HG03575 (cell line): Measurements from ENCODE around the gene PDE8A.
"Not testable (repeated sequence)": the region's sequence is repeated elsewhere in the genome, so short reads cannot be mapped to it uniquely, and the experiment has no call there.

Experiments used
- ATAC-seq: cut with Tn5 transposase; IDR thresholded peaks from one replicate; pipeline ENCODE4 v1.9.1; 2021; ENCODE audit not compliant: unreplicated experiment, insufficient number of reproducible peaks, low FRiP score; ENCODE audit errors: extremely low read depth

Gene PDE8A

DNA sequence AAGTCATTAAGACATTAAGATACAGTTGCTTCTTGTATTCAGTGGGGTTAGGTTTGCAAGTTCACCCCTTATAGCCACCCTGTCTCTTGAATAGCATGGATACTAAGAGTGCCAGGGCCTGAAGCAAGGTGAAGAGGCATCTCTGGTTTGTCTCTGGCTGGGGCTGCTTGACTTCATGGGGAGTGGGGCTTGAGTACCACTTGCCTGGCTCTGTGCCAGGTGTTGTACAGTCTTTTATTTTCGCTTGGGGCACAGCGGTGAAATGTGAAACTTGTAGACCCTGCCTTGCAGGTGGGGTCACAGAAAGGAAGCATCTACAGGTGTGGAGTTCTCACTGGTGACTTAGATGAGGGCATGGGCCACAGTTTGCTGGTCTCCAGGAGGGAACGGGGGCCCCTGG is 152.1 kb downstream of the PDE8A start:
- no peak for ATAC-seq

DNA sequence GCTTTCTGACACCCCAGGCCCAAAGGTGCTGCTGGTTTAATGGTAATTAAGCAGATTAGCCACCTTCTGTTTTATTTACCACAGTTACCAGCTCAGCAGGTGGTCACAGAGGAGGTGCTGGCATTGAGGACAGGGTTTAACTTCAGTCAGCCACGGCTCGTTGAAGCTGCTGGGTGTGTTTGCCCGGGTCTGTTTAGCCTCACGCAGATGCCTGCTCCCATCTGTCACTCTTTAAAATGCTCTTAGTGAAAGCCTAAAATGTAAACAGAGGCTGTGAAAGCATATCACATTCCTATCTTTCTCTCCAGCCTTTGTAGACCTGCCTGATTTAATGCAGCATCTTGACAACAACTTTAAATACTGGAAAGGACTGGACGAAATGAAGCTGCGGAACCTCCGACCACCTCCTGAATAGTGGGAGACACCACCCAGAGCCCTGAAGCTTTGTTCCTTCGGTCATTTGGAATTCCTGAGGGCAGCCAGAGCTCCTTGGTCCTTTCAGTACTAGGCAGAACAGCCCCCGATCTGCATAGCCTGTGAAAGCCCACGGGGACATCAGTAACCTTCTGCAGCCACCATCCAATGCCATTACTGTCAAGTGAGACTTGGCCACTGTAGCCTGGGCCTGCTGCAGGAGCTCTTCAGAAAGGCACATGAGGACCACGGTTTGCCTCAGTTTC is 156.0 kb downstream of the PDE8A start:
- no peak for ATAC-seq

DNA sequence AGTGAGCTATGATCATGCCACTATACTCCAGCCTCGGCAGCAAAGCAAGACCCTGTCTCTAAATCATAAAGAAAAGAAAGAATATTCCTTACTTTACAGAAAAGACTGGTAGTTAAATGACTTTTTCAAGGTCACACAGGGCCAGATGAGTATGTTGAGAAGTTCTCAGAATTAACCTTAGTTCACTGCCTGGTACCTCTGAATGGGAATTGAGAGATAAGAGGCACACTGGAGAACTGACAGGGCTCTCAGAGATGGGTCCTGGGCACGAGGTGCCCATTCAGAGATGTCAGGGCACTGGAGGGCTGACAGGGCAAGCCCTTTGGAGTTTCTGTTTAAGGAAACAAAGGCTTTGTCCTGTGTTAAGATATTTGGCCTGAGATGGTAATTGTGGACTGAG is 157.7 kb downstream of the PDE8A start:
- ATAC-seq: no peak

DNA sequence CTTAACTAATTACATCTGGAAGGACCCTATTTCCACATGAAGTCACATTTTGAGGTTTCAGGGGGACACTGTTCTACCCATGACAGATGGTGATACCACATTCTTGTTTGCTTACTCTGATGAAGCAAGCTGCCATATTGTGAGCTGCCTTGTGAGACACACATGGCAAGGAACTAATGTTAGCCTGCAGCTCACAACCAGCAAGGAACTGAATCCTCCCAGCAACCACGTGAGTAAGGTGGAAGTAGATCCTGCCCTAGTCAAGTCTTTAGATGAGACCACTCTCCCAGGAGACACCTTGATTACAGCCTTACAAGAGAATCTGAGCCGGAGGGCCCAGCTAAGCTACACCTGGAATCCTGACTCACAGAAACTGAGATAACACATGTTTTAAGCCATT is 160.1 kb downstream of the PDE8A start:
- no peak for ATAC-seq

DNA sequence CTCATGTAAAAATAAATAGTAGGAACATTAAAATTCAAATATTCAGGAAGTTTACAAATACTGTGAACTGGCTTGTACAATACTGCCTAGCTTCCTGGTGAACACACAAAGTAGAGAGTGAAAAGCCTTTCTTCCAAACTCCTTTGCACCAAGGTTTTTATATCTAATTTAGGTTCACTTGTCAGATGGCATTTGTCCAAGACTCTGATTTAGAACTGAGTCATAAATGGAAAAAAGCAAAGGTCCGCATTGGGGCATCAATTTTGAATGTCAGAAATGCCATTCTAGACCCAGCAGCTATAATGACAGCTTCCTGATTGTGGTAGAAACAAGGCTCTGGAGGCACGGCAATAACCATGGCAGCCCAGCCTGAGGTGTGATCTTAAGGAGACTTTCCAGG is 160.7 kb downstream of the PDE8A start:
- ATAC-seq: no peak

DNA sequence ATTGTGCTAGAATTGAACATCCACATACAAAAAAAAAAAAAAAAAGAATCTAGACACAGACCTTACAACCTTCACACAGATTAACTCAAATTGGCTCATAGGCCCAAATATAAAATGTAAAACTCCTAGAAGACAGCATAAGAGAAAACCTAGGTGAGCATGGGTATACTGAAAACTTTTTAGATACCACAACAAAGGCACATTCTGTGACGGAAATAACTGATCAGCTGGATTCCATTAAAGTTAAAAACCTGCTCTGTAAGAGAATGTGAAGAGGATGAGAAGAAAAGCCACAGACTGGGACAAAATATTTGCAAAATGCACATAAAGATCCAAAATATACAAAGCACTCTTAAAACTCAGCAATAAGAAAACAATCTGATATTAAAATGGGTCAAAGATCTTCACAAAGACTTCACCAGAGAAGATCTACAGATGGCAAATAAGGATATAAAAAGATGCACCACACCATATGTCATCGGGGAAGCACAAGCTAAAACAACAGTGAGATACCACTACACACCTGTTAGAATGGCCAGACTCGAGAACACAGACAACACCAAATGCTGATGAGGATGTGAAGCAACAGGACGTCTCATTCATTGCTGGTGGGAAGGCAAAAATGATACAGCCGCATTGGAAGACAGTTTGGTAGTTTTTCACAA is 167.9 kb downstream of the PDE8A start:
- no peak for ATAC-seq

DNA sequence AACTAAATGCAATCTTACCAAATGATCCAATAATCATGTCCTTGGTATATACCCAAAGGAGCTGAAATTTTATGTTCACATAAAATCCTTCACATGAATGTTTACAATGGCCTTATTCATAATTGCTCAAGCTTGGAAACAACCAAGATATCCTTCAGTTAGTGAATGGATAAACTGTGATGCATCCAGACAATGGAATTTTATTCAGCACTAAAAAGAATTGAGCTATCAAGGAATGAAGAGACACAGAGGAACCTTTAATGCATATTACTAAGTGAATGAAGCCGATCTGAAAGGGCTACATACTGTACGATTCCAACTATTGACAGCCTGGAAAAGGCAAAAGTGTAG is 168.4 kb downstream of the PDE8A start:
- no peak for ATAC-seq

DNA sequence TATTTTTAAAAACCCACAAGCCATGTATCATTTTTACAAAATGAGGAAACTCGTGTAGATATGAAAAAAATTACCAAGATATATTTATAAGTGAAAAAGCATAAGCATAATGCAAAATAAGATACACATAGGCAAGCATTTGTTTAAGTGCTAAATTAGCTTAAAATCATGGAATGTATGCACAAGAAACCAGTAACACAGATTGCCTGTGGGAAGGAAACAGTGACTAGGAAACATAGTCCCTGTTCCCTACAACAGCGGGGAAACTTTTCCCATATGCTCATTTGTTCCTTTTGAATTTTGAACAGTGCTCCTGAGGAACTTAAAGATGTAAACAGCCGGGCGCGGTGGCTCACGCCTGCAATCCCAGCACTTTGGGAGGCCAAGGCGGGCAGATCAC is 169.5 kb downstream of the PDE8A start:
- ATAC-seq: no peak

DNA sequence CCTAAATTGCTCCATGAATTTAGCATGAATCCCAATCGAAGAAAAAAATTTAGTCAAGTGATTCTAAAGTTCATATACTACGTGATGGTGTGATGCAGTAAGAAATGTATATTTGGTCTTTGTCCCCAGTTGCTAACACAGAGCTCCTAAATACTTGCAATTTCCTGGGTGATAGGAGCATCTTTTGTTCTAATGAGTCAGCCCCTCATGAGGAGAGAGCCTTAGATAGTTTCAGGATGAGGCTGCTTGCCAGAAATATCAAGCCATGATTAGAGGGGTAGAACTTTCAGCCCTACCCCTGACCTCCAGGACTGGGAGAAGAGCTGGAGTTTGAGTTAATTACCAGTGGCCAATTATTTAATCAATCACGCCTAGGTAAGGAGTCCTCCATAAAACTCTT is 170.2 kb downstream of the PDE8A start:
- no peak for ATAC-seq

DNA sequence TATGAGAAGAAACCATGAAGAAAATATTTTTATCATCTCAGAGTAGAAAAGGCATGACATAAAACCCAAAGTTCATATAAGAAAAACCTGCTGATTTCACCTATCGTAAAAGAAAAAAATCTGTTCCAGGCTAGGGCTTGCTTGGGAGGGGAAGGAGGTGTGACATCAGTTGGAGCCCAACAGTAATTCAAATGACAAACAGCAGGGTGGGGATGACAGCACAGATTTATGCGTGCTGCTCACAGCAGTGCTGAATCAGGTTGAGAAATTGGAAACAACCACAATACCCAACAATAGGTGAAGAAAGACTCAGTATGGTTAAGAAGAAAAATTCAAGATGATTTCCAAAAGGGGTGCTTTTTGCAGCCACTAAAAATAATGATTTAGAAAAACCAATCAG is 172.4 kb downstream of the PDE8A start:
- ATAC-seq: no peak

DNA sequence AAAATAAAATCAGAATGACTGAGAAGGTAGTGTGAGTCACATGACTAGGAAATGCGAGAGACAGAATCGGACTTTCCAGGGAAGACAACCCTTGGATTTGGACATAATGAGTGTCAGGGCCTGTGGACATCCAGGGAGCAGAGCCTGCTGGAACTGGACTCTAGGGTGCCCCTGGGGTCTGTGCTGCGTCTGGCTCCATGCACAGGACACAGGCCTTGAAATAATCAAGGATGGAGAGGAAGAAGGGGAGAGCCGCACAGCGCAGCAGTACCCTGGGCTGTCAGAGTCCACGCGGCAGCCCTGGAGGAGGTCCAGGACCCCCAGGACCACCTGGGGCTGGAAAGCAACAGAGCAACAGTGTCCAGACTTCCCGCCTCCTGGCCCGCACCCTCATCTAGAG is 173.7 kb downstream of the PDE8A start:
- ATAC-seq: no peak

DNA sequence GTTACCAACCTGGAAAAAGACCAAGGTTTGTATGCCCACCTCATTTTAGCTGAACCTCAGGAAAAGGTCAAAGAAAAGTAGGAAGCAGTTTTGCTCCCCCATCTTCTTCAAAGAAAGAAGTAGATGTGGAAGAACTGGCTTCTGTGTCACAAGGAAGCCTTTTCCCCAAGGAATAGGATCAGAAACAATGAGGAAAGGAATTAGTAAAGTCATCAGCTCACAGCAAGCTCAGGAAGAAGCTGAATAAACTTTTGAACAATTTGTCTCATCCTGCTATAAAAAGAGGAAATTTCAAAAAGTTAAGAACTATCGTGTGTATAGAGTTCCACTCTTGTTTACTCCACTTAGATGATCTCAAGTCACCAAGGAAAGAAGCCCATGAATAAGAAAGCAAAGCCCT is 174.2 kb downstream of the PDE8A start:
- ATAC-seq: no peak

DNA sequence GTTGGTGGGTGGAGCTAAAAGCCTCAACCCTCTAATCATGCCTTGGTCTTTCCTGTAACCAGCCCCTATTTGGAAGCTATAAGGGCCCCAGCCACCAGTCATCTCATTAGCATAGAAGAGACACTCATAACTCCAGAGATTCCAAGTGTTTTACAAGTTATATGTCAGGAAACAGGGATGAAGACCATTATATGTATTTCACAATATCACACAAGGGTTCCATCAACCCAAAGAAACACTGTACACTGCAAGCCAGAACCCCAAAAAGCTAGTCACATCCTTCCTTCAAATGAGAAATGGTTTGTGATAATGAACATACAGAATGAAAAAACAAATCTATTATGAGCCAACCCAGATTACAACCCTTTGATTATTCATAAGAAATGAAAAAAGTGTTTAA is 175.7 kb downstream of the PDE8A start:
- no peak for ATAC-seq

DNA sequence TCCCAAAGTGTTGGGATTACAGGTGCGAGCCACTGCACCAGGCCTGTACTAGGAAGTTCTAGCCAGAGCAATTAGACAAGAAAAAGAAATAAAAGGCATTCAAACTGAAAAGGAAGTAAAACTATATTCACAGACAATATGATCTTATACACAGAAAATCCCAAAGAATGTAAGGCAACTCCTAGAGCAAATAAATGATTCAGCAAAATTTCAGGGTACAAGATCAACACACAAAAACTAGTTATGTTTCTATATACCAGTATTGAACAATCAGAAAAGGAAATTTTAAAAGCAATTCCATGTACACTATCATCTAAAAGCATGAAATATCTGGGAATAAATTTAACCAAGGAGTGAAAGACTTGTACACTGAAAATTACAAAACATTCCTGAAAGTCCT is 180.6 kb downstream of the PDE8A start:
- ATAC-seq: no peak

DNA sequence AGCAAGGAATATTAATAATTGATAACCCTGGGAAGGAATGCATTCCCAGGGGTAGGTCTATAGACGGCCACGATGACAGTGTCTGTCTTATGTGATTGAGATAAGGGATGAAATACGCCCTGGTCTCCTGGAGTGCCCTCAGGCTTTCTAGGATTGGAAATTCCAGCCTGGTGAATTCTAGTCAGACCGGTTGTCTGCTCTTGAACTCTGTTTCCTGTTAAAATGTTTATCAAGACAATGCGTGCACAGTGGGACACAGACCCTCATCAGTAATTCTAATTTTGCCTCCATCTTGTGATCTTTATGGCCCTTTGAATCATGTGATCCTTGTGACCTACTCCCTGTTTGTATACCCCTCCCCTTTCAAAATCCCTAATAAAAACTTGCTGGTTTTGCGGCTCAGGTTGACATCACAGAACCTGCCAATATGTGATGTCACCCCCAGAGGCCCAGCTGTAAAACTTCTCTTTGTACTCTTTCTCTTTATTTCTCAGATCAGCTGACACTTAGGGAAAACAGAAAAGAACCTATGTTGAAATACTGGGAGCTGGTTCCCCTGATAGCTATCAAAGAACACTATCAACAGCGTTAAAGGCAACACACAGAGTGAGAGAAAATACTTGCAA is 183.3 kb downstream of the PDE8A start:
- no peak for ATAC-seq

DNA sequence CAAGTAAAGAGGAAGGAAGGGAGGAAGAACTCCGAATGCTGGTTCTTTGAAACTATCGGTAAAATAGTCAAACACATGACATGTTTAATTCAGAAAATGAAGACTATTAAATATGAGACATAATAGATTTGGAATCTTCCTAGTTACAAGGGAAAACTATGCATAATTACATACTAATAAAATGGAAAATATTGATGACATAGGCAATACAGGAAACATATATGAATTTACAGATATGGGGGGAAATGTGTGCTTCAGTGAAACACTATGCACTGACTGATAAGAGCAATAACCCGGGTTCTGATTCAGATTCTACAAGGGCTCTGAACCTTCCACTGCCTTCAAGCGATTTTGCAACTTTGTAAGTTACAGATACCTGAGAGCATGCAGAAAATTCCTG is 185.9 kb downstream of the PDE8A start:
- ATAC-seq: no peak

DNA sequence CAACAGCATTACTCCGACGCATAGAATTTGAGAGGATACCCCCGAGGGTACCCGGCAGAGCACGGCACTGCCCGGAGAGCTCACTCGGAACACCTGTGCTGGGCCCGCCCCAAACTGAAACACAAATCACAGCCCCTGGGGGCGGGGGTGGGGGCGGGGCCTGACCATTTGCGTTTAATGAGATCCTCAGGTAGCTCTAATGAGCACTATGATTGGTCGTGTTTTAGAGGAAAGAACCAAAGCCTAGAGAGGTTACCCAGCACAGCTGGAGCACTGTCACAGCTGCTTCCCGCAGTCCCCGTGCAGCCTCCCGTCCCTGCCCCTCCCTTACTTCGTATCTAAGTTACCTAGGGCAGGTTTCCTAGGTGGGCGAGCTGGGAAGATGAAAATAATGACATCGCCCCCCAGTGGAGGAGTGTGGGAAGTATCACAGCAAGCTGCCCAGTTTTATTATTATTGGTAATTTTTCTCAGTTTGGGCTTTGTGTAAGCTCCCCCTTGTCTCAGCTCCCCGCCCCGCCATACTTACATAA is 187.1 kb downstream of the PDE8A start:
- no peak for ATAC-seq

DNA sequence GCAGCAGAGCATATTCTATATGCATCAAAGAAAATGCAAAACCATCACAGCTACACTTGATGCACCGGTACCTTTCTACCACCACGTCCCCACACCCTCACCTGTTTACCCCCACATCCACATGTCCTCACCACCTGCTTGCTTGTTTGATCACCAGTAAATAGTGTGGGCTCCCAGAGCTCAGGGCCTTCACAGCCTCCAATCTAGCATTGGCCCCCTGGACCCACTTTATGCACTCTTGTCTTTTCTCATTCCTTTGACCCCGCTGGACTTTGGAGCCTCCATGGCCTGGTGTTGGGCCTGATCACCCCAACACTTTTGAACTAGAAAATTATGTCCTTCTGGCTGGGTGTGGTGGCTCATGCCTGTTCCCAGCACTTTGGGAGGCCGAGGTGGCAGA is 190.1 kb downstream of the PDE8A start:
- ATAC-seq: no peak

DNA sequence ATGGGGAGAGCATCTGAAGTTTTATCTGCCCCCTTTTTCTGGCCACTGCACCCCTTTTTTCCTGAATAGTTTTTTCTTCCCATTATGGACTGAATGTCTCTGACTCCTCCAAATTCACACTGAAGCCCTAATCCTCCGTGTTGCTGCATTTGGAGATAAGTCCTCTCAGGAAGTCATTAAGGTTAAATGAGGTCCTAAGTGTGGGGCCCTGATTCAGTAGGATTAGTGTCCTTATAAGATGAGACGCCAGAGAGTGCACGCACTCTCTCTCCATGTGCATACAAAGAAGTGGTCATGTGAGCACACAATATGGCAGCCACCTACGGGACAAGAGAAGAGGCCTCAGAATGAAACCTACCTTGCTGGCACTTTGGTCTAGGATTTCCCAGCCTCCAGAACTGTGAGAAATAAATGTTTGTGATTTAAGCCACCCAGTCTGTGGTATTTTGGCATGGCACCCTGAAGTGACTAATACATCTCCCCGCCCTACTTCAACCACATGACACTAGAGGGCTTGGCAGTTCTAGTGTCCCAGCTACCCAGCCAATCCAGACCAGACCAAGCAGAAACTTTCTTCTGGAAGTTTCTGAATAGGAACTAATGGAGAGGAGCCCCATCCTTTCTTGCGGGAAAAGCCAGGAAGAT is 191.3 kb downstream of the PDE8A start:
- no peak for ATAC-seq

DNA sequence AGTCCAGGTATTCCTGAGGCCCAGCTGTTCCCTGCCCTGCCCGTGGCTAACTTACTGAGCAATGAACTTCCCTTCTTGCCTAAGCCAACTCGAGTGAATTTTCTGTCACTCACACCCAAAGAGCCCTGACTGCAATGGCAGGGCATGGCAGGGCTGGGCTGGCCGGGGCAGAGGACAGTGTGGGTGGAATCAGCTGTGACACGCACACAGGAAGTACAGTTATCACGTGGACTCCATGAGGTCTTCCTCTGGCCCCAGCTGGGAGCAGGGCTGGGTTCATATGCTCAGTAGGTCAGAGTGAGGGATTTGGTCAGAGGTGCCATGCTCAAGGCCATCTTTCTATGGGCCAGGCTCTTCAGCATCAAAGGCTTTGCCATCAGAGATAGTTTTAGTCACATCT is 192.0 kb downstream of the PDE8A start:
- ATAC-seq: not testable (repeated sequence)
